ENCODE results near the gene EFCAB8.

Gene EFCAB8

DNA sequence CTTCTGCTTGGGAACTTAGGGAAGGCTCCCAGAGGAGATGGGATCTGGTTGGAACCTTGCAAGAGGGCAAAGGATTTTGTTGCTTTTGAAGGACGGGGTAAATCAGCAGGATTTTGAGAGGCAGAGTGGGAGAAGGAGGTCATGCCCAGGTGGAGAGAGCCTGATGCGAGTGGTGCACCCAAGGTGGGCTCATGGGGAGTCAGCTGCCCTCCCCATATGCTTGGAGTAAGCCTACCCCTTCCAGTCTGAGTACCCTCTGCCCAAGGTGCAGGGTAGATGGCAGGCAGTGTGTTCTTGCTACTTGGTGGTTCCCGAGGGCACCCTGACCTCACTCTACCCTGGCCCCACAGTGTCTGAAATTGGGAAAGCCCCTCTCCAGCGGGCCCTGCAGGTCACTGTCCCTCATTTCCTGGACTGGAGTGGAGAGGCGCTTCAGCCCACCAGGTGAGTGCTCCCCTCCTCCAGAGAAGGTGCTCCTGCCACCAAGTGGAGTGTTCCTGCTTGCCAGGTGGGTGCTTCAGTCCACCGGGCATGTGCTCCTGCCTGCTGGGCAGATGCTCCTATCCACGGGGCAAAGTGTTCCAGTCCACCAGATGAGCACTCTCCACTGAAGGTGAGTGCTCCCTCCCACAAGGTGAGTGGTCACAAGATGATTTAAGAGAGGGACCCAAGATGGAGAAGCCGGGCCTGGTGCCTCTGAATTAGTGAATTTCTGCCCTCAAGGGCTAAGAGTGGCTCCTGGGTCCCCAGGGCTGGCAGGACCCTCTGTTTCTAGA is 152.1 kb downstream of the EFCAB8 start:
- H3K4me1 Mint-ChIP-seq: peaks cover 8% of the 10 kb centered on the region
- no peaks in the 10 kb centered on the region for H3K36me3 Mint-ChIP-seq
- ATAC-seq: no peak
- H3K27me3 Mint-ChIP-seq: peaks cover 11% of the 10 kb centered on the region
- no peak overlapping the region for H3K27ac Mint-ChIP-seq
- H3K4me3 Mint-ChIP-seq: no peak overlapping the region
- no peaks in the 10 kb centered on the region for H3K9me3 Mint-ChIP-seq

Measured in stimulated activated memory B cell treated with anti-CD40 and anti-IgM and Interleukin-4, amounts not matched to agents 10 μg/mL and 1 μg/mL and 100 μg/mL, for 72 hours (primary cell).